ENCODE data around the gene MROH7. TPM values are rescaled to one million over a fixed set of nuclear protein-coding genes. Genes with fewer than 3 reads are reported as not detected.

Gene MROH7
- total and polyA plus RNA-seq, 8 donors, result 0.38 to 4.6 (median 1.1) TPM

- Histone ChIP-seq H3K27me3 (no peaks in the 10 kb centered on the region), H3K9me3 (no peaks in the 10 kb centered on the region), H3K36me3 (no peaks in the 10 kb centered on the region), H3K4me1 (no peaks in the 10 kb centered on the region), H3K27ac (no peak overlapping the region), H3K4me3 (no peak overlapping the region)
- 64 to 86% methylated on average over 2 of the region's 2 CpGs for WGBS, 2 donors
- no peak for DNase-seq
- FAIRE-seq, result no peak
- TF ChIP-seq CTCF (IDR thresholded peaks at IDR 0.05), result no peak
- intact Hi-C loops (cut with DNase I), result no loop called here
- ATAC-seq, result no peak
Observed at GRCh38 chr1:54668567-54668966, 27.0 kb downstream of the MROH7 start.

- DNase-seq, result peak in 4 of 6 donors; percentile 9 to 60 (median 44)
- peak; percentile 56 to 94 (median 81) for ATAC-seq
- no peak for FAIRE-seq
- Histone ChIP-seq H3K4me3 (no peak overlapping the region), H3K9me3 (no peaks in the 10 kb centered on the region), H3K27ac (no peak overlapping the region), H3K36me3 (no peaks in the 10 kb centered on the region), H3K4me1 (no peaks in the 10 kb centered on the region), H3K27me3 (no peaks in the 10 kb centered on the region)
- 51 to 59% methylated on average over 6 of the region's 6 CpGs for WGBS, 2 donors
- intact Hi-C loops (cut with DNase I), result loop anchor here in 1 of 3 donors (5.0 kb wide), 1 partner anchor 140 kb away; no protein-coding TSS in a partner anchor
- peak; percentile 22 to 50 (median 42) for TF ChIP-seq CTCF (IDR thresholded peaks at IDR 0.05)
Observed at GRCh38 chr1:54671985-54672608, 30.5 kb downstream of the MROH7 start.

- no peak overlapping the region for H3K4me3 ChIP-seq
- DNase-seq, result no peak
- H3K27me3 ChIP-seq, result no peaks in the 10 kb centered on the region
- 65 to 78% methylated on average over 17 of the region's 17 CpGs for WGBS, 2 donors
- no peaks in the 10 kb centered on the region for H3K36me3 ChIP-seq
- intact Hi-C loops (cut with DNase I), result no loop called here
- no peaks in the 10 kb centered on the region for H3K9me3 ChIP-seq
- ATAC-seq, result no peak
- no peak for FAIRE-seq
- TF ChIP-seq CTCF (IDR thresholded peaks at IDR 0.05), result no peak
- H3K27ac ChIP-seq, result no peak overlapping the region
- H3K4me1 ChIP-seq, result no peaks in the 10 kb centered on the region
Observed at GRCh38 chr1:54678776-54679643, 37.4 kb downstream of the MROH7 start.

GRCh38 chr1:54679706-54680105, 38.1 kb downstream of the MROH7 start:
- Histone ChIP-seq H3K27me3 (no peaks in the 10 kb centered on the region), H3K9me3 (no peaks in the 10 kb centered on the region), H3K4me3 (no peak overlapping the region), H3K4me1 (no peaks in the 10 kb centered on the region), H3K36me3 (no peaks in the 10 kb centered on the region), H3K27ac (no peak overlapping the region)
- TF ChIP-seq CTCF (IDR thresholded peaks at IDR 0.05), result no peak
- intact Hi-C loops (cut with DNase I), result no loop called here
- ATAC-seq, result no peak
- no peak for DNase-seq
- WGBS, 2 donors, result 74 to 88% methylated on average over 7 of the region's 7 CpGs
- FAIRE-seq, result no peak

- Histone ChIP-seq H3K27me3 (no peaks in the 10 kb centered on the region), H3K36me3 (no peaks in the 10 kb centered on the region), H3K4me3 (no peak overlapping the region), H3K4me1 (no peaks in the 10 kb centered on the region), H3K9me3 (no peaks in the 10 kb centered on the region), H3K27ac (no peak overlapping the region)
- FAIRE-seq (no peak), DNase-seq (no peak), ATAC-seq (no peak)
- WGBS, 2 donors, result 77 to 80% methylated on average over 8 of the region's 8 CpGs
- TF ChIP-seq CTCF (IDR thresholded peaks at IDR 0.05), result no peak
- intact Hi-C loops (cut with DNase I), result no loop called here
Observed at GRCh38 chr1:54680387-54680786, 38.8 kb downstream of the MROH7 start.
